GM19463 (cell line): ENCODE measurements around the gene PLCB3.
A peak's percentile ranks its signal among the peaks of the same experiment; 100 is the strongest.

Experiments used
- ATAC-seq: cut with Tn5 transposase; IDR thresholded peaks from one replicate; pipeline ENCODE4 v1.9.1; 2021; ENCODE audit warnings: mild to moderate bottlenecking, moderate library complexity; ENCODE audit not compliant: unreplicated experiment

Gene PLCB3

GRCh38 chr11:64251016-64251752, at the start of gene PLCB3:
PLCB3 (plus strand) TSS chr11:64251530; CDS start chr11:64251650, 120 bp downstream.
- ATAC-seq: peak; percentile 40

- no peak for ATAC-seq
Observed at GRCh38 chr11:64201543-64201942, 49.8 kb upstream of the PLCB3 start.

- ATAC-seq: no peak
Observed at GRCh38 chr11:64202992-64203391, 48.3 kb upstream of the PLCB3 start.

- ATAC-seq: no peak
Observed at GRCh38 chr11:64203421-64204079, 47.8 kb upstream of the PLCB3 start.

- ATAC-seq: no peak
Observed at GRCh38 chr11:64204080-64204440, 47.3 kb upstream of the PLCB3 start.

GRCh38 chr11:64204464-64204989, 46.8 kb upstream of the PLCB3 start:
- no peak for ATAC-seq

GRCh38 chr11:64206457-64207255, 44.7 kb upstream of the PLCB3 start, which contains the start of gene FERMT3:
FERMT3 (plus strand) TSS chr11:64206721; CDS start chr11:64207365, 644 bp downstream.
- ATAC-seq: peak; percentile 48

GRCh38 chr11:64207256-64208085, 43.9 kb upstream of the PLCB3 start:
- ATAC-seq: peak; percentile 64

GRCh38 chr11:64208086-64208795, 43.1 kb upstream of the PLCB3 start:
- ATAC-seq: no peak

GRCh38 chr11:64208796-64209562, 42.4 kb upstream of the PLCB3 start:
- ATAC-seq: no peak

- no peak for ATAC-seq
Observed at GRCh38 chr11:64209563-64209843, 41.8 kb upstream of the PLCB3 start.

- no peak for ATAC-seq
Observed at GRCh38 chr11:64210301-64211020, 40.9 kb upstream of the PLCB3 start.

GRCh38 chr11:64211181-64211872, 40.0 kb upstream of the PLCB3 start:
- no peak for ATAC-seq

- no peak for ATAC-seq
Observed at GRCh38 chr11:64216879-64217278, 34.5 kb upstream of the PLCB3 start.

GRCh38 chr11:64218628-64219353, 32.5 kb upstream of the PLCB3 start:
- no peak for ATAC-seq

- ATAC-seq: no peak
Observed at GRCh38 chr11:64219354-64219684, 32.0 kb upstream of the PLCB3 start.

- ATAC-seq: no peak
Observed at GRCh38 chr11:64219755-64220154, 31.6 kb upstream of the PLCB3 start.

GRCh38 chr11:64220271-64220670, 31.1 kb upstream of the PLCB3 start:
- no peak for ATAC-seq
